ENCODE measurements around the gene AUP1. TPM values are rescaled to one million over a fixed set of nuclear protein-coding genes. Genes with fewer than 3 reads are reported as not detected.

The AUP1 gene
- polyA plus RNA-seq, 2 of the 4 experiments (the other 2 are of a cell fraction), result 129 to 164 TPM

DNA sequence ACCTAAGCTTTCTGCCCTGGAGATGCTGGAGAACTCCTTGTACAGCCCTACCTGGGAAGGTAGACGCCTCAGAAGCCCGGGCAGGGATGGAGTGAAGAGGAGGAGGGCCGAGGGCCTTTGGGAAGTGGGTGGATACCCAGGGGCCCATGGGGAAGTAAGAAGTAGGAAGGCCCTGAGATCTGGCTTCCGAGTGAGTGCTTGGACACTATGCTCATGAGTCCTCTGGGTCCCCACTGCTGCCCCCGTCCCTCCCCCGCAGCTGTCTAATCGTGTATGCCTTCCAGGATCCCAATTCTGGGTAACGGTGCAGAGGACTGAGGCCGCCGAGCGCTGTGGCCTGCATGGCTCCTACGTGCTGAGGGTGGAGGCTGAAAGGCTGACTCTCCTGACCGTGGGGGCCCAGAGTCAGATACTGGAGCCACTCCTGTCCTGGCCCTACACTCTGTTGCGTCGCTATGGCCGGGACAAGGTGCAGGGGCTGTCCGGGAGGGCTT lies 26.2 kb upstream of the AUP1 start:
- no peak for FAIRE-seq
- ATAC-seq, result no peak
- 94% methylated on average over 16 of the region's 17 CpGs for WGBS (ENCODE audit: missing lambda C conversion rate)
- Histone ChIP-seq H3K27ac (no peak overlapping the region), H3K4me2 (no peak overlapping the region), H3K9me3 (no peaks in the 10 kb centered on the region), H3K4me1 (peaks cover 6% of the 10 kb centered on the region; the same call in 2 of the 3 replicates), H3K4me3 (no peak overlapping the region)
- ChIA-PET POLR2A (interaction anchor here (0.6 kb wide), 1 partner anchor 60 kb away, joined by 3 read pairs; no protein-coding TSS in a partner anchor), CTCF (interaction anchor here (1.1 to 8.6 kb wide), 4 partner anchors 11 to 32 kb away, joined by 4 to 63 read pairs (median 12); no protein-coding TSS in a partner anchor)
- TF ChIP-seq RAD21 (conservative IDR thresholded peaks at IDR 0.05 in 1 of 2, IDR thresholded peaks at IDR 0.05 in 1 of 2), result no peak
- no peak for TF ChIP-seq CEBPB (IDR thresholded peaks at IDR 0.05)
- TF ChIP-seq, protein P1, sequence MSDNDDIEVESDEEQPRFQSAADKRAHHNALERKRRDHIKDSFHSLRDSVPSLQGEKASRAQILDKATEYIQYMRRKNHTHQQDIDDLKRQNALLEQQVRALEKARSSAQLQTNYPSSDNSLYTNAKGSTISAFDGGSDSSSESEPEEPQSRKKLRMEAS (IDR thresholded peaks at IDR 0.05), result no peak
- no peak for TF ChIP-seq EHMT2 (IDR thresholded peaks at IDR 0.05; ENCODE audit: low read depth)
- no peak for TF ChIP-seq MAFK (IDR thresholded peaks at IDR 0.05; ENCODE audit: partially characterized antibody)
- no peak for TF ChIP-seq ZSCAN20 (CRISPR knock-in tag; IDR thresholded peaks at IDR 0.05)
- TF ChIP-seq FOSL2 (IDR thresholded peaks at IDR 0.05), result no peak
- no peak for TF ChIP-seq FOSL2 (CRISPR knock-in tag; IDR thresholded peaks at IDR 0.05)
- TF ChIP-seq SREBF2 (IDR thresholded peaks at IDR 0.05), result no peak
- no peak for TF ChIP-seq HOXB13 (CRISPR knock-in tag; IDR thresholded peaks at IDR 0.05; ENCODE audit: low read depth)
- TF ChIP-seq E2F6 (IDR thresholded peaks at IDR 0.05; ENCODE audit: borderline replicate concordance, low read depth), result no peak
- TF ChIP-seq POLR2A (IDR thresholded peaks at IDR 0.05; ENCODE audit: low read length), result no peak
- no peak for TF ChIP-seq BHLHE40 (IDR thresholded peaks at IDR 0.05; ENCODE audit: low read depth, low read length)
- TF ChIP-seq HMGXB4 (CRISPR knock-in tag; IDR thresholded peaks at IDR 0.05; ENCODE audit: borderline replicate concordance), result no peak
- no peak for TF ChIP-seq HDAC2 (IDR thresholded peaks at IDR 0.05)
- no peak for TF ChIP-seq CHD2 (IDR thresholded peaks at IDR 0.05; ENCODE audit: low read length, partially characterized antibody)
- TF ChIP-seq FOSB (CRISPR knock-in tag; IDR thresholded peaks at IDR 0.05), result no peak
- no peak for DNase-seq (ENCODE audit: low read depth in 1 of 2, low spot score in 1 of 2)

- DNase-seq (ENCODE audit: low read depth in 1 of 2, low spot score in 1 of 2) (no peak), FAIRE-seq (no peak), ATAC-seq (0 out of 6 replicates have a peak, but pooled peaks of 1 of the 2 experiments have one; percentile 1)
- TF ChIP-seq CHD2 (IDR thresholded peaks at IDR 0.05; ENCODE audit: low read length, partially characterized antibody) (no peak), POLR2AphosphoS2 (conservative IDR thresholded peaks at IDR 0.05; ENCODE audit: low read length) (no peak), RFX5 (IDR thresholded peaks at IDR 0.05) (no peak), ZNF302 (CRISPR knock-in tag; IDR thresholded peaks at IDR 0.05) (no peak), POLR2A (IDR thresholded peaks at IDR 0.05; ENCODE audit: low read length) (0 out of 2 replicates have a peak, but pooled peaks have one; percentile 10)
- WGBS (ENCODE audit: missing lambda C conversion rate), result 89% methylated on average over 57 of the region's 58 CpGs
- H3K9me3 ChIP-seq, result no peaks in the 10 kb centered on the region
- ChIA-PET CTCF (interaction anchor here (1.1 to 8.6 kb wide), 3 partner anchors 13 to 32 kb away, joined by 4 to 63 read pairs (median 19); no protein-coding TSS in a partner anchor), POLR2A (interaction anchor here (0.6 kb wide), 1 partner anchor 61 kb away, joined by 3 read pairs; no protein-coding TSS in a partner anchor)
- peak overlapping the region; percentile 76 for H3K4me2 ChIP-seq
- peak overlapping the region; percentile 63 to 96; a peak in 5 of 6 replicates for H3K27ac ChIP-seq
- H3K4me1 ChIP-seq, result peaks cover 7% of the 10 kb centered on the region; the same call in 2 of the 3 replicates
- peak overlapping the region; percentile 56 for H3K4me3 ChIP-seq
Measured at GRCh38 chr2:74554820-74555531, 25.5 kb upstream of the AUP1 start.

Measured in A549 (cell line).